ENCODE data around the gene AHR.

DNA sequence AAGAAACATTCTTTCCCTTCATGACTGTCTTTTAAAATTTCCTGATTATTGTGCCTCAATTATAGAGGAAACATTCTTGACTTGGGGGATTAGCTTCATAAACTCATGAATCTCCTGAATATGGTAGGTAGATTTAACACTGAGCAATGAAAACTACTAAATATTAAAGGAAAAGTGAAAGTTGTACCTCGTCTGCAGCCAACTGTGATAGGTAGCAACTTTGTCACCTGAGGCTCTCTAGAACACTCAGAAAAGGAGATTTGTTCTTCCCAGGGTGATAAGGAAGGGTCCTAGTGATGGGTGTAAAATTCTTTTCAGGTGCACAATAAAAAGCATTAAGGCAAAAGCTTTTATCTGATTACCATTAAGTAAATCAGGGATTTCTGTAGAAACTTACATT is 78.1 kb downstream of the AHR start:
- TF ChIP-seq, protein P1, sequence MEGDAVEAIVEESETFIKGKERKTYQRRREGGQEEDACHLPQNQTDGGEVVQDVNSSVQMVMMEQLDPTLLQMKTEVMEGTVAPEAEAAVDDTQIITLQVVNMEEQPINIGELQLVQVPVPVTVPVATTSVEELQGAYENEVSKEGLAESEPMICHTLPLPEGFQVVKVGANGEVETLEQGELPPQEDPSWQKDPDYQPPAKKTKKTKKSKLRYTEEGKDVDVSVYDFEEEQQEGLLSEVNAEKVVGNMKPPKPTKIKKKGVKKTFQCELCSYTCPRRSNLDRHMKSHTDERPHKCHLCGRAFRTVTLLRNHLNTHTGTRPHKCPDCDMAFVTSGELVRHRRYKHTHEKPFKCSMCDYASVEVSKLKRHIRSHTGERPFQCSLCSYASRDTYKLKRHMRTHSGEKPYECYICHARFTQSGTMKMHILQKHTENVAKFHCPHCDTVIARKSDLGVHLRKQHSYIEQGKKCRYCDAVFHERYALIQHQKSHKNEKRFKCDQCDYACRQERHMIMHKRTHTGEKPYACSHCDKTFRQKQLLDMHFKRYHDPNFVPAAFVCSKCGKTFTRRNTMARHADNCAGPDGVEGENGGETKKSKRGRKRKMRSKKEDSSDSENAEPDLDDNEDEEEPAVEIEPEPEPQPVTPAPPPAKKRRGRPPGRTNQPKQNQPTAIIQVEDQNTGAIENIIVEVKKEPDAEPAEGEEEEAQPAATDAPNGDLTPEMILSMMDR (IDR thresholded peaks at IDR 0.05; ENCODE audit: poor library complexity): no peak
- TF ChIP-seq EZH2 (IDR thresholded peaks at IDR 0.05; ENCODE audit: borderline replicate concordance): no peak
